Measurements from ENCODE around the gene CRYBB3.
"Not testable (repeated sequence)": the region's sequence is repeated elsewhere in the genome, so short reads cannot be mapped to it uniquely, and the experiment has no call there.

GRCh38 chr22:25178869-25179631 is 20.6 kb upstream of the CRYBB3 start:
- TF ChIP-seq, protein P1, sequence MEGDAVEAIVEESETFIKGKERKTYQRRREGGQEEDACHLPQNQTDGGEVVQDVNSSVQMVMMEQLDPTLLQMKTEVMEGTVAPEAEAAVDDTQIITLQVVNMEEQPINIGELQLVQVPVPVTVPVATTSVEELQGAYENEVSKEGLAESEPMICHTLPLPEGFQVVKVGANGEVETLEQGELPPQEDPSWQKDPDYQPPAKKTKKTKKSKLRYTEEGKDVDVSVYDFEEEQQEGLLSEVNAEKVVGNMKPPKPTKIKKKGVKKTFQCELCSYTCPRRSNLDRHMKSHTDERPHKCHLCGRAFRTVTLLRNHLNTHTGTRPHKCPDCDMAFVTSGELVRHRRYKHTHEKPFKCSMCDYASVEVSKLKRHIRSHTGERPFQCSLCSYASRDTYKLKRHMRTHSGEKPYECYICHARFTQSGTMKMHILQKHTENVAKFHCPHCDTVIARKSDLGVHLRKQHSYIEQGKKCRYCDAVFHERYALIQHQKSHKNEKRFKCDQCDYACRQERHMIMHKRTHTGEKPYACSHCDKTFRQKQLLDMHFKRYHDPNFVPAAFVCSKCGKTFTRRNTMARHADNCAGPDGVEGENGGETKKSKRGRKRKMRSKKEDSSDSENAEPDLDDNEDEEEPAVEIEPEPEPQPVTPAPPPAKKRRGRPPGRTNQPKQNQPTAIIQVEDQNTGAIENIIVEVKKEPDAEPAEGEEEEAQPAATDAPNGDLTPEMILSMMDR (IDR thresholded peaks at IDR 0.05; ENCODE audit: low read depth, low read length) = not testable (repeated sequence)
- TF ChIP-seq EZH2phosphoT487 (IDR thresholded peaks at IDR 0.05; ENCODE audit: low read depth) = not testable (repeated sequence)

Measured in OCI-LY3 (cell line).